Rectal smooth muscle tissue (tissue), 1 donor: ENCODE results near the gene PRTN3.

ENCODE experiments used
- H3K27ac ChIP-seq: one replicate; pipeline ENCODE4 v1.7.0; 2013; ENCODE audit warnings: low read depth, low read length, inconsistent platforms
- H3K27me3 ChIP-seq: one replicate; pipeline ENCODE4 v1.7.0; 2013; ENCODE audit warnings: low read length; ENCODE audit not compliant: control insufficient read depth, insufficient read depth
- H3K36me3 ChIP-seq: one replicate; pipeline ENCODE4 v1.7.0; 2013; ENCODE audit warnings: low read length; ENCODE audit not compliant: control insufficient read depth, insufficient read depth
- H3K4me1 ChIP-seq: one replicate; pipeline ENCODE4 v1.7.0; 2013; ENCODE audit warnings: low read length; ENCODE audit not compliant: control insufficient read depth, insufficient read depth
- H3K4me3 ChIP-seq: one replicate; pipeline ENCODE4 v1.7.0; 2013; ENCODE audit warnings: low read length
- H3K9ac ChIP-seq: one replicate; pipeline ENCODE4 v1.7.0; 2013; ENCODE audit warnings: low read length

The PRTN3 gene

GRCh38 chr19:799076-799881 lies 41.5 kb upstream of the PRTN3 start:
- Histone ChIP-seq H3K27me3 (no peaks in the 10 kb centered on the region), H3K36me3 (peaks cover 11% of the 10 kb centered on the region), H3K27ac (peak overlapping the region; percentile 77), H3K4me3 (peak overlapping the region; percentile 87), H3K9ac (peak overlapping the region; percentile 27), H3K4me1 (peaks cover 42% of the 10 kb centered on the region)

GRCh38 chr19:800360-801029 lies 40.3 kb upstream of the PRTN3 start:
- Histone ChIP-seq H3K9ac (peak overlapping the region; percentile 71), H3K4me1 (peaks cover 42% of the 10 kb centered on the region), H3K27me3 (no peaks in the 10 kb centered on the region), H3K36me3 (peaks cover 23% of the 10 kb centered on the region), H3K27ac (peak overlapping the region; percentile 47), H3K4me3 (peak overlapping the region; percentile 56)

DNA sequence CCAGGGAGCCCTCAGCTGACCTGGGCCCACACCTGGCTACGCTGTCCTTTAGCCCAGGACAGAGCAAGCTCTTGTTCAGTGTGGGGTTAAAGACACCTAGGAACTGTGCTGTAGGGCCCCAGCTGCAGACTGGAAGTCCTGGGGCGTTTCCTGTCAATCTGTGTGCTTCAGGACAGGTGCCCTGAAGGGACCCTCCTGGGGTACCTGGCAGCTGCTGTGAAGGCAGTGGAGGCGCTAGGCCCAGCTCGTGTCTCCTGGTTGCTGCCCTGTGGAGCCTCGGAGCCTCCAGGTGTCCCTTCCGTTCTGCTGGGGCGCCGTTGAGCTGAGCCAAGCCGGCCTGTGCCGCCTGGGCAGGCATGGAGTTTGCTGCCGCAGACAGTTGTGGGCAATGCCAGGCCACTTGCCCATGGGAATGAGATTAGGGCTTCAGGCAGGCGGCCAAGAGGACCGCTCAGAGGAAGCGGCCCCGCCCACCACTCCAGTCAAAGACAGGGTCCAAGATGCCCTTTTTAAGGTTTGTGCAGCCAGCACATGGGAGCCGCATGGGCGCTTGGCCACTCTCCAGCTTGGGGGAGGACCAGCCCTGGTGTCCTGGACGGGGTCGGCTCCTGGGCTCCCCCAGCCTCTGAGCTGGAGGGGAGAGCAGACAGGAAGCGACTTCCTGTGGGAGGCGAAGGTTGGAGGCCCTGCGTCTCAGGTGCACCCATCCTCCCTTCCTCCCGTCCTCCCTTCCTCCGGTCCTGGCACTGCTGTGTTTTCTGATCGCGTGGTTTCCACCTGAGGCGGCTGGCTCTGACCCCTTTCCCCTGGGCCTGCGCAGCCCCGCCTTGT lies 39.6 kb upstream of the PRTN3 start:
- H3K27ac ChIP-seq = peak overlapping the region; percentile 47
- H3K4me3 ChIP-seq = peak overlapping the region; percentile 54
- H3K9ac ChIP-seq = no peak overlapping the region
- no peaks in the 10 kb centered on the region for H3K27me3 ChIP-seq
- peaks cover 28% of the 10 kb centered on the region for H3K36me3 ChIP-seq
- peaks cover 42% of the 10 kb centered on the region for H3K4me1 ChIP-seq

DNA sequence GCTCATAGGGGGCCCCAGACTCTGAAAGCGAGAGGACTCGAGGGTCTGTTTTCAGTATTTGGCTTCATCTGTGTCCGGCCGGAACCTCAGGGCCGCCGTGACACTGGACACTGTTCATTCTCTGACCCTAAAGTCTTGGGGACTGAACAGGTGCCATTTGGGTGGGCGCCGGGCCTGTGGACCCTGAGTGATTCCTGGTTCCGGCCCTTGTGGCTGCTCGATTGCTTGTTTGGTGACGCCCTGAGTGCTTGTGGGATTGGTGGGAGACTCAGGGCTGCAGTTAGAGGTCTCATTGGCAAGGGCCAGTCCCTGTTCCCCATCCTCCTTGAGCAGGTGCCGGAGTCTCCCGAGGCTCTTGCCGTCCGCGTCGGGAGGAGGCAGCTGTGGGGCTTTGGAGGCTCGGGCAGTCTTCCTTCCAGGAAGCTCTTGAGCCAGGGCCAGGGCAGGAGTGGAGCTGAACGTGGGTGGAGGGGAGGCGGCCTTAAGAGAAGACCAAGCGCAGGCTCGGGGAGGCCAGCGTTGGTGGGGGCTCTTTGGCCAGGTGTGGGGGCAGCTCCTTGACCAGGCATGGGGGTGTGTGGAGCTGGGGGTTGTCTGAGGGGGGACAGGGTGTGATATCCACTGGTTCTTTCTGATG lies 38.8 kb upstream of the PRTN3 start:
- Histone ChIP-seq H3K4me1 (peaks cover 42% of the 10 kb centered on the region), H3K9ac (no peak overlapping the region)

DNA sequence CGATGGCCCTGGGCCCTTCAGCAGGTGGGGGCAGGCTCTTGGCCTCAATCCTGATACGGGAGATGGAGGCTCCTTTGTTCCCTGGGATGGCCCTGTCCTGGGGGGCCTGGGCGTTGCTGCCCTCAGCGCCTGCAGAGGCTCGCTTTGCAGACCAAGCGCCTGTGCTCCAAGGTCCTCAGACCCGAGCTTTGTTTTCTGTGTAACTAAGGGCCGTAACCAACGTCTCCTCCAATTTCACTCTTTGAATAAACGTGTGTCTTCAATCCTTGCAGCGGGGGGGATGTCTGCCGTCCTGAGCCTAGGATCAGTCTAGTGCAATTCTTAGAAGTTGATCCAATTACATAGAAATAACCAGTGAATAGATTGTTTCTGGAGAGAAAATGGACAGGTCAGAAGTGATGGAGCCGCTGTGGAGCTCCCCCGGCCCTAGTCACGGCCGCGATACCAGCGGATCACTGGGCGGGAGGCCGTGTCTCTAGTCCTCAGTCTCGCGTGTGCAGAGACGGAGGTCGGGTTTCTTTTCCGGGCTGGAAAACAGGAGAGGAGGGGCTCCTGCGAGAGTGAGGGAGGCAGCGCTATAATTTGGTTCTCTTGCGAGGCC lies 38.2 kb upstream of the PRTN3 start:
- Histone ChIP-seq H3K4me3 (peak overlapping the region; percentile 54), H3K27me3 (no peaks in the 10 kb centered on the region), H3K9ac (no peak overlapping the region), H3K4me1 (peaks cover 42% of the 10 kb centered on the region), H3K36me3 (peaks cover 37% of the 10 kb centered on the region), H3K27ac (peak overlapping the region; percentile 47)

More for the DNA sequence above, 38.8 kb upstream of the PRTN3 start:
- peak overlapping the region; percentile 47 for H3K27ac ChIP-seq
- no peaks in the 10 kb centered on the region for H3K27me3 ChIP-seq
- peaks cover 34% of the 10 kb centered on the region for H3K36me3 ChIP-seq
- peak overlapping the region; percentile 54 for H3K4me3 ChIP-seq

DNA sequence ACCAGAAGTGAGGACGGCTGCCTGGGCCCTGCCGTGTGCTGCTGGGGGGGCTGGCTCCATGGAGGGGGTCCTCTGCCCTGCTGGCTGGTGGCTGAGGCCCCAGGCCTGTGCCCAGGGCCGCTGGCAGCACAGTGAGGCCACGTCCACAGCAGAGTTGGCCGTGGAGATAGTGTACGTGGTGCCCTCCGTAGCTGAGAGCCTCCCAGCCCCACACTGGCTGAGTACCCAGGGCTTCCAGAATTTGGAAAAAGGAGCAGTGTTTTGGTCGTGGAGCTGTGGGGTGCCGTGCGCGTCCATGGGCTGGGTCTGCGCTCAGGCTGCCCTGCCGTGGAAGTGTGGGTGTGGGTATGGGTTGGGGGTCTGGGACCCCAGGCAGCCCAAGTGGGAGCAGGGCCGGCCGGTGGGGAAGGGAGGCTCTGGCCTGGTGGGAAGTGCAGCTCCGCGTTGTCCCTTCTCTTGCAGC lies 37.7 kb upstream of the PRTN3 start:
- no peaks in the 10 kb centered on the region for H3K27me3 ChIP-seq
- peaks cover 42% of the 10 kb centered on the region for H3K4me1 ChIP-seq
- H3K9ac ChIP-seq = no peak overlapping the region
- H3K27ac ChIP-seq = no peak overlapping the region
- peaks cover 41% of the 10 kb centered on the region for H3K36me3 ChIP-seq
- no peak overlapping the region for H3K4me3 ChIP-seq

- Histone ChIP-seq H3K9ac (no peak overlapping the region), H3K27ac (no peak overlapping the region), H3K4me1 (peaks cover 38% of the 10 kb centered on the region), H3K4me3 (no peak overlapping the region), H3K27me3 (no peaks in the 10 kb centered on the region), H3K36me3 (peaks cover 46% of the 10 kb centered on the region)
Measured at GRCh38 chr19:803686-804418, 36.9 kb upstream of the PRTN3 start.

- Histone ChIP-seq H3K4me1 (peaks cover 31% of the 10 kb centered on the region), H3K9ac (no peak overlapping the region), H3K27ac (no peak overlapping the region), H3K27me3 (no peaks in the 10 kb centered on the region), H3K36me3 (peaks cover 47% of the 10 kb centered on the region), H3K4me3 (no peak overlapping the region)
Measured at GRCh38 chr19:804419-805165, 36.2 kb upstream of the PRTN3 start.

GRCh38 chr19:805166-805551 lies 35.6 kb upstream of the PRTN3 start:
- Histone ChIP-seq H3K9ac (no peak overlapping the region), H3K4me1 (peaks cover 26% of the 10 kb centered on the region), H3K36me3 (peaks cover 49% of the 10 kb centered on the region), H3K27ac (no peak overlapping the region), H3K4me3 (no peak overlapping the region), H3K27me3 (no peaks in the 10 kb centered on the region)

GRCh38 chr19:805600-806550 lies 34.9 kb upstream of the PRTN3 start:
- H3K4me1 ChIP-seq = peaks cover 19% of the 10 kb centered on the region
- H3K4me3 ChIP-seq = no peak overlapping the region
- no peaks in the 10 kb centered on the region for H3K27me3 ChIP-seq
- H3K27ac ChIP-seq = no peak overlapping the region
- H3K36me3 ChIP-seq = peaks cover 52% of the 10 kb centered on the region
- no peak overlapping the region for H3K9ac ChIP-seq
